H1 (cell line): Measurements from ENCODE around the gene SLC7A7.

ENCODE experiments used
- BRCA1 ChIP-seq: IDR thresholded peaks from 2 replicates; pipeline ENCODE4 v1.6.1; 2012; ENCODE audit warnings: low read depth, low read length, improper control_type of control experiment
- EP300 ChIP-seq, 2 experiments: IDR thresholded peaks; 1 replicate in 1 of 2; 2 replicates in 1 of 2; pipeline ENCODE4 v1.6.1; 2011 to 2012; ENCODE audit warnings: low read depth in 2 of 2, low read length in 2 of 2, mild to moderate bottlenecking in 2 of 2, borderline replicate concordance in 1 of 2, inconsistent platforms in 1 of 2, moderate library complexity in 1 of 2
- GABPA ChIP-seq: IDR thresholded peaks from 2 replicates; pipeline ENCODE4 v1.6.1; 2011; ENCODE audit warnings: mild to moderate bottlenecking, low read length, moderate library complexity, borderline replicate concordance; ENCODE audit not compliant: insufficient read depth
- POLR2A ChIP-seq, 2 experiments: IDR thresholded peaks; 1 replicate in 1 of 2; 2 replicates in 1 of 2; pipeline ENCODE4 v1.6.1; 2011; ENCODE audit warnings: low read depth in 2 of 2, low read length in 2 of 2, mild to moderate bottlenecking in 2 of 2; ENCODE audit errors: control extremely low read depth in 1 of 2
- SP1 ChIP-seq: IDR thresholded peaks from 2 replicates; pipeline ENCODE4 v1.6.1; 2011; ENCODE audit warnings: low read depth, low read length
- SP2 ChIP-seq: IDR thresholded peaks from 2 replicates; pipeline ENCODE4 v1.6.1; 2012; ENCODE audit warnings: mild to moderate bottlenecking, low read length, inconsistent platforms
- TAF1 ChIP-seq: IDR thresholded peaks from 2 replicates; pipeline ENCODE4 v1.6.1; 2011; ENCODE audit warnings: mild to moderate bottlenecking, low read depth, low read length
- TF ChIP-seq, protein P1 (sequence below), 3 experiments: IDR thresholded peaks; 1 replicate in 2 of 3; 2 replicates in 1 of 3; pipeline versions ENCODE4 v1.5.1 to v1.6.1; 2011; ENCODE audit warnings: low read length in 3 of 3, mild to moderate bottlenecking in 3 of 3, inconsistent platforms in 2 of 3, low read depth in 1 of 3, moderate library complexity in 1 of 3; ENCODE audit not compliant: insufficient read depth in 1 of 3; ENCODE audit errors: control extremely low read depth in 1 of 3

DNA sequence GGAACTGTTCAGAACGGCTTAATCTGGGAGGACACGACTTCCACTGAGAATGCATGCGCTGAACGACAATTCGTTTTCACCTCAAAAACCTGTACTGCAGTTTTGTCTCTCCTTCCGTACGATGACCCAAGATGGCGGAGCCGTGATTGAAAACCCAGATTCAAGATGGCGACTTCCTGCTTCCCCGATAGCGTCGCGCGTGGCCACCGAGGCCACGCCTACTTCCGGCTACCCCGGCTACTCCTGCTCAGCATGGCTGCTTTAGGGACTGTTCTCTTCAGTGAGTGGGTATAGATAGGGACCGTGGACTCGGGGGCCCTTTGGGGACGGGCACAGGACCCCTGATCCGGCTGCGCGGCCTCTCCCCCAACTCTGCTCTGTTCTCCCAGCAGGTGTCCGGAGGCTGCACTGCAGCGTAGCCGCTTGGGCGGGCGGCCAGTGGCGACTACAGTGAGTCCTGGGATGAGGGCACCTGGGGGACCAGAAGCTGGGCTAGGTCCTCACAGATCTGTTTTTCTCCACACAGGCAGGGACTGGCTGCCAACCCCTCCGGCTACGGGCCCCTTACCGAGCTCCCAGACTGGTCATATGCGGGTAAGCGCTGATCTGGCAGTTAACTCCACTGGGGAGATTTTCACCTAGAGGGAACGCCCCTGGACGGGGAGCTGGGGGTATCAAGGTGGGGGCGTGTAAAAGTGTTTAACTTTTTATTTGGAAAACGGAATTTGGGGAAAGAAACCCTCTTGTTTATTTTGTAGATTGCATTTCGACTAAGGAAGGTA lies 14.6 kb upstream of the SLC7A7 start, which contains the start of gene MRPL52:
- TF ChIP-seq POLR2A (IDR thresholded peaks at IDR 0.05; ENCODE audit: control extremely low read depth in 1 of 2, low read depth in 2 of 2, low read length in 2 of 2) (peak in 1 of 2 experiments; percentile 61; a peak in 2 of 3 replicates), TAF1 (peak; percentile 60; the same call in 1 of the 2 replicates), BRCA1 (no peak), SP2 (no peak), GABPA (no peak), SP1 (0 out of 2 replicates have a peak, but pooled peaks have one; percentile 35), EP300 (IDR thresholded peaks at IDR 0.05; ENCODE audit: borderline replicate concordance in 1 of 2, low read depth in 2 of 2, low read length in 2 of 2) (0 out of 3 replicates have a peak, but pooled peaks of 1 of the 2 experiments have one; percentile 29)
- TF ChIP-seq, protein P1, sequence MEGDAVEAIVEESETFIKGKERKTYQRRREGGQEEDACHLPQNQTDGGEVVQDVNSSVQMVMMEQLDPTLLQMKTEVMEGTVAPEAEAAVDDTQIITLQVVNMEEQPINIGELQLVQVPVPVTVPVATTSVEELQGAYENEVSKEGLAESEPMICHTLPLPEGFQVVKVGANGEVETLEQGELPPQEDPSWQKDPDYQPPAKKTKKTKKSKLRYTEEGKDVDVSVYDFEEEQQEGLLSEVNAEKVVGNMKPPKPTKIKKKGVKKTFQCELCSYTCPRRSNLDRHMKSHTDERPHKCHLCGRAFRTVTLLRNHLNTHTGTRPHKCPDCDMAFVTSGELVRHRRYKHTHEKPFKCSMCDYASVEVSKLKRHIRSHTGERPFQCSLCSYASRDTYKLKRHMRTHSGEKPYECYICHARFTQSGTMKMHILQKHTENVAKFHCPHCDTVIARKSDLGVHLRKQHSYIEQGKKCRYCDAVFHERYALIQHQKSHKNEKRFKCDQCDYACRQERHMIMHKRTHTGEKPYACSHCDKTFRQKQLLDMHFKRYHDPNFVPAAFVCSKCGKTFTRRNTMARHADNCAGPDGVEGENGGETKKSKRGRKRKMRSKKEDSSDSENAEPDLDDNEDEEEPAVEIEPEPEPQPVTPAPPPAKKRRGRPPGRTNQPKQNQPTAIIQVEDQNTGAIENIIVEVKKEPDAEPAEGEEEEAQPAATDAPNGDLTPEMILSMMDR (IDR thresholded peaks at IDR 0.05; ENCODE audit: control extremely low read depth in 1 of 3, insufficient read depth in 1 of 3, low read depth in 1 of 3, low read length in 3 of 3): no peak
